ENCODE data around the gene UBAP2L. TPM values are rescaled to one million over a fixed set of nuclear protein-coding genes. Genes with fewer than 3 reads are reported as not detected.

Gene UBAP2L
- total RNA-seq, 1 donor from 2014 or later = 218 TPM

DNA sequence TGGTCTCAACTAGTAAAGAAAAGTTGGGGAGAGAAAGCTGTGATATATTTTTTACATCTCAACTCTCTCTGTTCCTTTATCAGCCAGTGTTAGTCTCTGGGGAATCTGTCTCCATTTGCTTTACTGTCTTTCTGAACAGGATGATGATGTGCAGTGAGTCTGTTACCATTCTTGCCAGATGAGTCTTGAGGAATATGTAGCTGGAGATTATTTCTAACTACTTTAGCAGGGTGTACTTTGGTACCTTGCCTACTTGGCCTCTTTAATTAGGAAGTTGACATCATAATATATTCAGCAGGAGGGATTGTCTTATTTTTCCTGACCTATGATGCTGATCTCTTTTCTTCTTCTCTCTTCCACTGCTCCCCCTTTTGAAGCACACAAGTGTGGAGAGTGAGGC is 35.9 kb downstream of the UBAP2L start:
- Histone ChIP-seq H3K9me3 (ENCODE audit: insufficient read depth, low read depth, low read length) (no peaks in the 10 kb centered on the region), H3K9ac (ENCODE audit: low read length) (no peak overlapping the region), H3K27me3 (ENCODE audit: insufficient read depth, low read length) (no peaks in the 10 kb centered on the region), H4K20me1 (ENCODE audit: insufficient read depth, low read length) (peaks cover 59% of the 10 kb centered on the region), H3K4me1 (ENCODE audit: insufficient read depth, low read length) (no peaks in the 10 kb centered on the region), H3K79me2 (ENCODE audit: insufficient read depth, low read length) (peaks cover 18% of the 10 kb centered on the region), H3K27ac (ENCODE audit: low read depth, low read length) (no peak overlapping the region), H2AFZ (ENCODE audit: low read depth, low read length) (no peak overlapping the region), H3K4me3 (ENCODE audit: insufficient read depth, low read depth, low read length) (no peak overlapping the region), H3K36me3 (ENCODE audit: insufficient read depth, low read length) (peaks cover 86% of the 10 kb centered on the region), H3K4me2 (ENCODE audit: low read length) (no peak overlapping the region)
- H3K9me3 Mint-ChIP-seq (ENCODE audit: unreplicated experiment) = no peaks in the 10 kb centered on the region
- DNase-seq (ENCODE audit: low read depth) = no peak
- H3K36me3 Mint-ChIP-seq (ENCODE audit: low read depth, unreplicated experiment) = peaks cover 36% of the 10 kb centered on the region
- FAIRE-seq = no peak
- no peaks in the 10 kb centered on the region for H3K27me3 Mint-ChIP-seq (ENCODE audit: low read depth, unreplicated experiment)
- H3K27ac Mint-ChIP-seq (ENCODE audit: unreplicated experiment) = no peak overlapping the region
- peak overlapping the region; percentile 30 for H3K4me3 Mint-ChIP-seq (ENCODE audit: unreplicated experiment)
- TF ChIP-seq, protein P1, sequence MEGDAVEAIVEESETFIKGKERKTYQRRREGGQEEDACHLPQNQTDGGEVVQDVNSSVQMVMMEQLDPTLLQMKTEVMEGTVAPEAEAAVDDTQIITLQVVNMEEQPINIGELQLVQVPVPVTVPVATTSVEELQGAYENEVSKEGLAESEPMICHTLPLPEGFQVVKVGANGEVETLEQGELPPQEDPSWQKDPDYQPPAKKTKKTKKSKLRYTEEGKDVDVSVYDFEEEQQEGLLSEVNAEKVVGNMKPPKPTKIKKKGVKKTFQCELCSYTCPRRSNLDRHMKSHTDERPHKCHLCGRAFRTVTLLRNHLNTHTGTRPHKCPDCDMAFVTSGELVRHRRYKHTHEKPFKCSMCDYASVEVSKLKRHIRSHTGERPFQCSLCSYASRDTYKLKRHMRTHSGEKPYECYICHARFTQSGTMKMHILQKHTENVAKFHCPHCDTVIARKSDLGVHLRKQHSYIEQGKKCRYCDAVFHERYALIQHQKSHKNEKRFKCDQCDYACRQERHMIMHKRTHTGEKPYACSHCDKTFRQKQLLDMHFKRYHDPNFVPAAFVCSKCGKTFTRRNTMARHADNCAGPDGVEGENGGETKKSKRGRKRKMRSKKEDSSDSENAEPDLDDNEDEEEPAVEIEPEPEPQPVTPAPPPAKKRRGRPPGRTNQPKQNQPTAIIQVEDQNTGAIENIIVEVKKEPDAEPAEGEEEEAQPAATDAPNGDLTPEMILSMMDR (IDR thresholded peaks at IDR 0.05; ENCODE audit: insufficient read depth, low read depth, low read length) = no peak
- TF ChIP-seq EZH2 (IDR thresholded peaks at IDR 0.05; ENCODE audit: insufficient read depth, low read length) = no peak
- no peaks in the 10 kb centered on the region for H3K4me1 Mint-ChIP-seq (ENCODE audit: low read depth, unreplicated experiment)

DNA sequence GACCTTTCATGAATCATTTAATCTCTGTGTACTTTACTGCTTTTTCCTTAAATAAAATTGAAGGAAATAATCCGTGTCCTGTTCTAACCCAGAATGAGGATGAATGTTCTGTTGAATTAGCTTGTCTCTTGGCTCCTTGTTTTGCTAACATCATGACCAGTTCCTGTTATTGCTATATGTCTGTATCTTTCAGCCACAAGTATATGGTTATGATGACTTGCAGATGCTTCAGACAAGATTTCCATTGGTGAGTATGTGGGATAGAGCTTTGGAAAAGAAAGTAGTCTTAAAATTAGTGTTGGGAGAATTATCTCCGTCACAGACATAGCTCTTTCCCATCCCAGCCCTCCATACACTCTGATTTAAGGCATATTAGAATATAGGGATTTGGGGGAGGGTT is 38.0 kb downstream of the UBAP2L start:
- Histone ChIP-seq H3K36me3 (ENCODE audit: insufficient read depth, low read length) (peaks cover 96% of the 10 kb centered on the region), H3K4me3 (ENCODE audit: insufficient read depth, low read depth, low read length) (no peak overlapping the region), H3K9ac (ENCODE audit: low read length) (no peak overlapping the region), H2AFZ (ENCODE audit: low read depth, low read length) (no peak overlapping the region), H3K4me2 (ENCODE audit: low read length) (no peak overlapping the region), H4K20me1 (ENCODE audit: insufficient read depth, low read length) (peaks cover 79% of the 10 kb centered on the region), H3K9me3 (ENCODE audit: insufficient read depth, low read depth, low read length) (no peaks in the 10 kb centered on the region), H3K27ac (ENCODE audit: low read depth, low read length) (no peak overlapping the region), H3K79me2 (ENCODE audit: insufficient read depth, low read length) (peaks cover 29% of the 10 kb centered on the region), H3K4me1 (ENCODE audit: insufficient read depth, low read length) (peaks cover 6% of the 10 kb centered on the region), H3K27me3 (ENCODE audit: insufficient read depth, low read length) (no peaks in the 10 kb centered on the region)
- Mint-ChIP-seq H3K27me3 (ENCODE audit: low read depth, unreplicated experiment) (no peaks in the 10 kb centered on the region), H3K27ac (ENCODE audit: unreplicated experiment) (no peak overlapping the region), H3K4me1 (ENCODE audit: low read depth, unreplicated experiment) (peaks cover 8% of the 10 kb centered on the region), H3K9me3 (ENCODE audit: unreplicated experiment) (no peaks in the 10 kb centered on the region), H3K4me3 (ENCODE audit: unreplicated experiment) (no peak overlapping the region), H3K36me3 (ENCODE audit: low read depth, unreplicated experiment) (peaks cover 47% of the 10 kb centered on the region)
- DNase-seq (ENCODE audit: low read depth) (no peak), FAIRE-seq (no peak)
- TF ChIP-seq, protein P1 (IDR thresholded peaks at IDR 0.05; ENCODE audit: insufficient read depth, low read depth, low read length) = no peak
- no peak for TF ChIP-seq EZH2 (IDR thresholded peaks at IDR 0.05; ENCODE audit: insufficient read depth, low read length)

GRCh38 chr1:154260127-154260526 is 39.4 kb downstream of the UBAP2L start:
- no peak overlapping the region for H3K27ac ChIP-seq (ENCODE audit: low read depth, low read length)
- no peak overlapping the region for H3K27ac Mint-ChIP-seq (ENCODE audit: unreplicated experiment)
- no peaks in the 10 kb centered on the region for H3K9me3 ChIP-seq (ENCODE audit: insufficient read depth, low read depth, low read length)
- peaks cover 9% of the 10 kb centered on the region for H3K4me1 ChIP-seq (ENCODE audit: insufficient read depth, low read length)
- peaks cover 91% of the 10 kb centered on the region for H3K36me3 ChIP-seq (ENCODE audit: insufficient read depth, low read length)
- no peaks in the 10 kb centered on the region for H3K27me3 ChIP-seq (ENCODE audit: insufficient read depth, low read length)
- no peak overlapping the region for H2AFZ ChIP-seq (ENCODE audit: low read depth, low read length)
- no peak overlapping the region for H3K4me2 ChIP-seq (ENCODE audit: low read length)
- H3K27me3 Mint-ChIP-seq (ENCODE audit: low read depth, unreplicated experiment) = no peaks in the 10 kb centered on the region
- no peak overlapping the region for H3K4me3 ChIP-seq (ENCODE audit: insufficient read depth, low read depth, low read length)
- H3K9me3 Mint-ChIP-seq (ENCODE audit: unreplicated experiment) = no peaks in the 10 kb centered on the region
- DNase-seq (ENCODE audit: low read depth) (no peak), FAIRE-seq (no peak)
- peaks cover 35% of the 10 kb centered on the region for H3K79me2 ChIP-seq (ENCODE audit: insufficient read depth, low read length)
- peaks cover 43% of the 10 kb centered on the region for H3K36me3 Mint-ChIP-seq (ENCODE audit: low read depth, unreplicated experiment)
- H3K4me3 Mint-ChIP-seq (ENCODE audit: unreplicated experiment) = no peak overlapping the region
- peaks cover 82% of the 10 kb centered on the region for H4K20me1 ChIP-seq (ENCODE audit: insufficient read depth, low read length)
- peaks cover 19% of the 10 kb centered on the region for H3K4me1 Mint-ChIP-seq (ENCODE audit: low read depth, unreplicated experiment)
- no peak overlapping the region for H3K9ac ChIP-seq (ENCODE audit: low read length)
- TF ChIP-seq, protein P1 (IDR thresholded peaks at IDR 0.05; ENCODE audit: insufficient read depth, low read depth, low read length) = no peak
- TF ChIP-seq EZH2 (IDR thresholded peaks at IDR 0.05; ENCODE audit: insufficient read depth, low read length) = no peak
